ENCODE measurements around the gene NPIPA1. TPM values are rescaled to one million over a fixed set of nuclear protein-coding genes. Genes with fewer than 3 reads are reported as not detected.
"Not testable (repeated sequence)": the region's sequence is repeated elsewhere in the genome, so short reads cannot be mapped to it uniquely, and the experiment has no call there.

NPIPA1 gene
- polyA plus RNA-seq, 3 donors = 63.7 TPM; not detected in 2

DNA sequence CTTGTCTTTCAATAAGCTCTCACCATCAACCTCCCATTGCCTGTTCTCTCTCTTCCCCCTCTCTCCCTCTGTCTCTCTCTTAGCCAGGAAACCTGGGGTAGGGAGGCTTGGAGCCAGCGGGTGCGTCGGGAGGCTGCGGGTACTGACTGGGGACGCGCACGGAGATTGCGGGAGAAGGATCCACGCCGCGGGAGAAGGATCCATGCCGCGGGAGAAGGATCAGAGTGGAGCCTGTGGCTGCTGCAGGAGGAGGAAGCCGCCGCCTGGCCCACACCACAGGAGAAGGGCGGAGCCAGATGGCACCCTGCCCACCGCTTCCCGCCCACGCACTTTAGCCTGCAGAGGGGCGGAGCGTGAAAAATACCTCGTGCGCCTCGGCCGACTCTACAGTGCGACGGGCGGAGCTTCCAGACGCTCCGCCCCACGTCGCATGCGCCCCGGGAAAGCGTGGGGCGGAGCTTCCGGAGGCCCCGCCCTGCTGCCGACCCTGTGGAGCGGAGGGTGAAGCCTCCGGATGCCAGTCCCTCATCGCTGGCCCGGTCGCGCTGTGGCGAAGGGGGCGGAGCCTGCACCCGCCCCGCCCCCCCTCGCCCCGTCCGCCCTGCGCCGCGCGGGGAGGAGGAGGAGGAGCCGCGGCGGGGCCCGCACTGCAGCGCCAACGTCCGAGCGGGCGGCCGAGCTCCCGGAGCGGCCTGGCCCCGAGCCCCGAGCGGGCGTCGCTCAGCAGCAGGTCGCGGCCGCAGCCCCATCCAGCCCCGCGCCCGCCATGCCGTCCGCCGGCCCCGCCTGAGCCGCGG is 26.2 kb upstream of the NPIPA1 start:
- no CpG with 5 or more reads among the region's 85 CpGs for WGBS (ENCODE audit: insufficient coverage)
- H3K27me3 Mint-ChIP-seq (ENCODE audit: low read depth in 3 of 3); H3K4me3 ChIP-seq (replicated peaks in 1 of 3; ENCODE audit: low read depth in 2 of 3, low read length in 3 of 3); H3K4me3 Mint-ChIP-seq; H3K4me1 ChIP-seq (ENCODE audit: control insufficient read depth in 1 of 2, insufficient read depth in 2 of 2, low read length in 2 of 2); H3K36me3 ChIP-seq (replicated peaks in 1 of 2; ENCODE audit: control insufficient read depth in 1 of 2, insufficient read depth in 2 of 2, low read length in 2 of 2); H3K27me3 ChIP-seq (ENCODE audit: control insufficient read depth in 2 of 2, insufficient read depth in 2 of 2, low read length in 2 of 2); H3K4me2 ChIP-seq (replicated peaks; ENCODE audit: extremely low read depth, low read length, poor library complexity, severe bottlenecking); intact Hi-C loops (cut with micrococcal nuclease); H3K4me1 Mint-ChIP-seq; H3K27ac Mint-ChIP-seq; H3K9me3 Mint-ChIP-seq; H3K9me3 ChIP-seq (replicated peaks in 1 of 2; ENCODE audit: control insufficient read depth in 1 of 2, insufficient read depth in 1 of 2, low read length in 2 of 2); H2AFZ ChIP-seq (ENCODE audit: insufficient read depth, low read depth, low read length, poor library complexity, severe bottlenecking); H3K9ac ChIP-seq (ENCODE audit: insufficient read depth, low read length, poor library complexity, severe bottlenecking); H3K36me3 Mint-ChIP-seq; H3K27ac ChIP-seq (ENCODE audit: low read depth in 1 of 2, low read length in 2 of 2); DNase-seq; H3K79me2 ChIP-seq (ENCODE audit: insufficient read depth, low read length); H4K20me1 ChIP-seq (ENCODE audit: insufficient read depth, low read length): not testable (repeated sequence)

DNA sequence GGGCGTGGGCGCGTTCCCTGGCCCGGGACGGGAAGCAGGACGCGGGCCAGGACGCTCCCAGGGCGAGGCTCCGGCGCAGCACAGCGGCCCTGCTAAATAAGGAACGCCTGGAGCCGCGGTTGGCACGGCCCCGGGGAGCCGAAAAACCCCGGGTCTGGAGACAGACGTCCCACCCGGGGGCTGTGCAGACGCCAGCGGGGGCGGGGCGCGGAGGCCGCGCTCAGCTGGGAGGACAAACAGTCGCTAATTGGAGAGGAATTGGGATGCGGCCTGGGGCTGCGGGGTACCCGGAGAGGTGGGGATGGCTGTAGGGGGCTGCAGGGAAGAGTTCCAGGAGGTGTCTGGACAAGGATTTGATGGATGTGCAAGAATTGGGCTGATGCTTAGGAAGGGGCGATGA is 25.3 kb upstream of the NPIPA1 start:
- H3K27me3 Mint-ChIP-seq (ENCODE audit: low read depth in 3 of 3); intact Hi-C loops (cut with micrococcal nuclease): not testable (repeated sequence)

DNA sequence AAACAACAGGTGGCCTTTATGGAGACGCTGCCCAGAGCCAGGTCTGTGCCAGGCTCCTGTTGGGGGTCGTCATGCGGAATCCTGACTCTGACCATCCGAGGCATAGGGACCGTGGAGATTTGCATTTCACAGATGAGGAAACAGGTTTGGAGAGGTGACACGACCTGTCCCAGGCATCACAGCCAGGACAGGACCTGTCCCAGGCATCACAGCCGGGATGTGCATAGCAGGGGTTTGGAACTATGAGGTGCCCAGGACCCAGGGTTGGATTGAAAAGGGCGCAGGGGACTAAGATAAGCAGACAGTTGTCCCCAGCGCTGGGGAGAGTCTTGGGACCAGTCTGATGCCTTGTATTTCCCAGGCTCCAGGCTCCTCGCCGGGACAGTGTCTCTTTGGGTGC is 24.7 kb upstream of the NPIPA1 start:
- H3K27ac ChIP-seq (ENCODE audit: low read depth in 1 of 2, low read length in 2 of 2); H2AFZ ChIP-seq (ENCODE audit: insufficient read depth, low read depth, low read length, poor library complexity, severe bottlenecking); H3K4me2 ChIP-seq (replicated peaks; ENCODE audit: extremely low read depth, low read length, poor library complexity, severe bottlenecking); H3K9me3 Mint-ChIP-seq; H3K36me3 Mint-ChIP-seq; H3K4me1 Mint-ChIP-seq; H4K20me1 ChIP-seq (ENCODE audit: insufficient read depth, low read length); H3K27ac Mint-ChIP-seq; H3K9ac ChIP-seq (ENCODE audit: insufficient read depth, low read length, poor library complexity, severe bottlenecking); H3K4me3 ChIP-seq (replicated peaks in 1 of 3; ENCODE audit: low read depth in 2 of 3, low read length in 3 of 3); H3K27me3 ChIP-seq (ENCODE audit: control insufficient read depth in 2 of 2, insufficient read depth in 2 of 2, low read length in 2 of 2); H3K79me2 ChIP-seq (ENCODE audit: insufficient read depth, low read length); DNase-seq; H3K4me1 ChIP-seq (ENCODE audit: control insufficient read depth in 1 of 2, insufficient read depth in 2 of 2, low read length in 2 of 2); intact Hi-C loops (cut with micrococcal nuclease); H3K9me3 ChIP-seq (replicated peaks in 1 of 2; ENCODE audit: control insufficient read depth in 1 of 2, insufficient read depth in 1 of 2, low read length in 2 of 2); H3K27me3 Mint-ChIP-seq (ENCODE audit: low read depth in 3 of 3); H3K36me3 ChIP-seq (replicated peaks in 1 of 2; ENCODE audit: control insufficient read depth in 1 of 2, insufficient read depth in 2 of 2, low read length in 2 of 2); H3K4me3 Mint-ChIP-seq: not testable (repeated sequence)
- no CpG with 5 or more reads among the region's 11 CpGs for WGBS (ENCODE audit: insufficient coverage)

More for the DNA sequence above, 25.3 kb upstream of the NPIPA1 start:
- not testable (repeated sequence) for H3K27me3 ChIP-seq (ENCODE audit: control insufficient read depth in 2 of 2, insufficient read depth in 2 of 2, low read length in 2 of 2); H3K27ac ChIP-seq (ENCODE audit: low read depth in 1 of 2, low read length in 2 of 2); H3K36me3 Mint-ChIP-seq; H3K4me1 Mint-ChIP-seq; DNase-seq; H3K9me3 Mint-ChIP-seq; H4K20me1 ChIP-seq (ENCODE audit: insufficient read depth, low read length); H3K4me1 ChIP-seq (ENCODE audit: control insufficient read depth in 1 of 2, insufficient read depth in 2 of 2, low read length in 2 of 2); H3K36me3 ChIP-seq (replicated peaks in 1 of 2; ENCODE audit: control insufficient read depth in 1 of 2, insufficient read depth in 2 of 2, low read length in 2 of 2); H2AFZ ChIP-seq (ENCODE audit: insufficient read depth, low read depth, low read length, poor library complexity, severe bottlenecking); H3K4me2 ChIP-seq (replicated peaks; ENCODE audit: extremely low read depth, low read length, poor library complexity, severe bottlenecking); H3K79me2 ChIP-seq (ENCODE audit: insufficient read depth, low read length); H3K27ac Mint-ChIP-seq; H3K9me3 ChIP-seq (replicated peaks in 1 of 2; ENCODE audit: control insufficient read depth in 1 of 2, insufficient read depth in 1 of 2, low read length in 2 of 2)
- H3K9ac ChIP-seq (ENCODE audit: insufficient read depth, low read length, poor library complexity, severe bottlenecking) = peak overlapping the region; percentile 21
- no CpG with 5 or more reads among the region's 33 CpGs for WGBS (ENCODE audit: insufficient coverage)
- H3K4me3 ChIP-seq (replicated peaks in 1 of 3; ENCODE audit: low read depth in 2 of 3, low read length in 3 of 3) = peak overlapping the region in 2 of 3 experiments; percentile 42 to 43
- peak overlapping the region; percentile 71 for H3K4me3 Mint-ChIP-seq

DNA sequence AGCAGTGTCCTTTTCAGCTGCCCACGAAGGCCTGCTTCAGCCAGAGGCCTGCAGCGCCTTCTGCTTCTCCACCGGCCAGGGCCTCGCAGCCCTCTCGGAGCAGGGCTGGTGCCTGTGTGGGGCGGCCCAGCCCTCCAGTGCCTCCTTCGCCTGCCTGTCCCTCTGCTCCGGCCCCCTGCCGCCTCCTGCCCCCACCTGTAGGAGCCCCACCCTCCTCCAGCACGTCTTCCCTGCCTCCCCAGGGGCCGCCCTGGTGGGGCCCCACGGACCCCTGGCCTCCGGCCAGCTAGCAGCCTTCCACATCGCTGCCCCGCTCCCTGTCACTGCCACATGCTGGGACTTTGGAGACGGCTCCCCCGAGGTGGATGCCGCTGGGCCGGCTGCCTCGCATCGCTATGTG is 18.7 kb upstream of the NPIPA1 start:
- H3K36me3 ChIP-seq (replicated peaks in 1 of 2; ENCODE audit: control insufficient read depth in 1 of 2, insufficient read depth in 2 of 2, low read length in 2 of 2); H3K4me1 ChIP-seq (ENCODE audit: control insufficient read depth in 1 of 2, insufficient read depth in 2 of 2, low read length in 2 of 2); DNase-seq; H3K9me3 ChIP-seq (replicated peaks in 1 of 2; ENCODE audit: control insufficient read depth in 1 of 2, insufficient read depth in 1 of 2, low read length in 2 of 2); H3K27ac ChIP-seq (ENCODE audit: low read depth in 1 of 2, low read length in 2 of 2); H3K9ac ChIP-seq (ENCODE audit: insufficient read depth, low read length, poor library complexity, severe bottlenecking); H3K9me3 Mint-ChIP-seq; H3K4me3 ChIP-seq (replicated peaks in 1 of 3; ENCODE audit: low read depth in 2 of 3, low read length in 3 of 3); intact Hi-C loops (cut with micrococcal nuclease); H3K36me3 Mint-ChIP-seq; H3K27me3 ChIP-seq (ENCODE audit: control insufficient read depth in 2 of 2, insufficient read depth in 2 of 2, low read length in 2 of 2); H3K4me1 Mint-ChIP-seq; H3K79me2 ChIP-seq (ENCODE audit: insufficient read depth, low read length); H4K20me1 ChIP-seq (ENCODE audit: insufficient read depth, low read length); H2AFZ ChIP-seq (ENCODE audit: insufficient read depth, low read depth, low read length, poor library complexity, severe bottlenecking); H3K27ac Mint-ChIP-seq; H3K4me2 ChIP-seq (replicated peaks; ENCODE audit: extremely low read depth, low read length, poor library complexity, severe bottlenecking); H3K27me3 Mint-ChIP-seq (ENCODE audit: low read depth in 3 of 3); H3K4me3 Mint-ChIP-seq: not testable (repeated sequence)
- no CpG with 5 or more reads among the region's 21 CpGs for WGBS (ENCODE audit: insufficient coverage)
